Cardiac muscle cell (in vitro differentiated cells and primary cell): Measurements from ENCODE around the gene KICS2. TPM values are rescaled to one million over a fixed set of nuclear protein-coding genes. Genes with fewer than 3 reads are reported as not detected.

Source experiments
- DNase-seq, 2 donors: peaks; one replicate each; pipeline versions ENCODE4 v3.0.0 to v3.0.0-alpha.2; 2010 to 2017; ENCODE audit warnings: low read depth in 1 of 2, low spot score in 1 of 2
- H3K27ac ChIP-seq: fragments of 200-600 bp; sonication (generic); 2 replicates; pipeline ENCODE4 v1.5.1; 2016
- H3K27me3 ChIP-seq: fragments of 200-600 bp; sonication (generic); 2 replicates; pipeline ENCODE4 v1.6.0; 2016; ENCODE audit warnings: control low read depth
- H3K36me3 ChIP-seq: fragments of 200-600 bp; sonication (generic); 2 replicates; pipeline ENCODE4 v1.5.1; 2016; ENCODE audit warnings: control low read depth
- H3K4me1 ChIP-seq: fragments of 200-600 bp; sonication (generic); 2 replicates; pipeline ENCODE4 v1.8.1; 2017; ENCODE audit warnings: low read depth, mild to moderate bottlenecking, mixed run types
- H3K4me3 ChIP-seq: fragments of 200-600 bp; sonication (generic); 2 replicates; pipeline ENCODE4 v1.5.1; 2016; ENCODE audit warnings: mild to moderate bottlenecking
- H3K9me3 ChIP-seq: fragments of 200-600 bp; sonication (generic); 2 replicates; pipeline ENCODE4 v1.5.1; 2017; ENCODE audit warnings: low read depth, mild to moderate bottlenecking, control low read depth
- polyA plus RNA-seq: library from polyadenylated mRNA; unstranded; fragments of >200 nt; fragmentation: Nextera tagmentation; extraction: Ambion mirVana; gene quantifications from 2 replicates; pipeline ENCODE4 v1.2.1, GENCODE V29; 2016
- total RNA-seq: library from RNA; depleted of rRNA; stranded (reverse); fragments of >200 nt; gene quantifications from 2 replicates; pipeline ENCODE4 v1.2.3, GENCODE V29; 2016
- TF ChIP-seq, protein P1 (sequence below): IDR thresholded peaks from 2 replicates; pipeline ENCODE4 v1.5.1; 2012; ENCODE audit warnings: low read depth, mild to moderate bottlenecking, low read length

Gene KICS2
- total RNA-seq (3.7 and 7.2 TPM in 2 replicates), polyA plus RNA-seq (0.81 and 3.5 TPM in 2 replicates)

DNA sequence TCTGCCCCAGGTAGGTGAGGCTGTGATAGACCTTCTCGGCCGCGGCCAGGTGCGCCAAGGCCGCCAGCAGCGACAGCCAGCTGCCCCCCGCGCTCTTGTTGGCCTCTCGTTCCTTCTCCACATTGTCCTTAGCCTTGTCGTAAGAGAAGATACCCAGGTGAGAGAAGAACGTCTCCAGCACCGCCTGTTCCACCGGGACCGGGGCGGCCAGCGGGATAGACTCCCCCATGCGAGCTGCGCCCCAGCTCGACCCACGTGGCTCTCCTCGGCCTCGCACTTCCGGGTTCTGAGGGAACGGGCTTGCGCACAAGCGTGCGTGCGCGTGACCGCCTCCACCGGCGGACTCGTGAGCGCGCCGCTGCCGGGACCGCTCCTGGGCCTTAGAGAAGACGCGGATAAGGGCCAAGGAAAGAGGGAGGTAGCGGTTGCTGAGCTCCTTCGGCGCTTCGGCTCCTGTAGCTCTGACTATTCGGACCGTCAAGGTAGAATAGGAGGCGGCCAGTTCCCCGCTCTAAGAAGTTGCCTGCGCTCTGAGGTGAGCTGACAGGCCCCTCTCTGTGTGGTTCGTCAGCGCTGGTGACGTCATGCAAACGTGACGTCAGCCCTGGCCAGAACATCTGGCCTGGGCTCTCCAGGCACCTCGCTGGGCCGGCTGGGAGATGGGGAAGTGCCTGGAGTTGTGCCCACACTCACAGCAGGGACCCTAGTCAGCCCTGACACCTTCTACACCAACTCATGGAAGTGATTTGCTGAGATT is at the start of gene KICS2:
TSS of gene KICS2 (minus strand) at position 288 of the 757 bp plus-strand sequence. CDS start at position 229, 59 bp downstream.
- TF ChIP-seq, protein P1, sequence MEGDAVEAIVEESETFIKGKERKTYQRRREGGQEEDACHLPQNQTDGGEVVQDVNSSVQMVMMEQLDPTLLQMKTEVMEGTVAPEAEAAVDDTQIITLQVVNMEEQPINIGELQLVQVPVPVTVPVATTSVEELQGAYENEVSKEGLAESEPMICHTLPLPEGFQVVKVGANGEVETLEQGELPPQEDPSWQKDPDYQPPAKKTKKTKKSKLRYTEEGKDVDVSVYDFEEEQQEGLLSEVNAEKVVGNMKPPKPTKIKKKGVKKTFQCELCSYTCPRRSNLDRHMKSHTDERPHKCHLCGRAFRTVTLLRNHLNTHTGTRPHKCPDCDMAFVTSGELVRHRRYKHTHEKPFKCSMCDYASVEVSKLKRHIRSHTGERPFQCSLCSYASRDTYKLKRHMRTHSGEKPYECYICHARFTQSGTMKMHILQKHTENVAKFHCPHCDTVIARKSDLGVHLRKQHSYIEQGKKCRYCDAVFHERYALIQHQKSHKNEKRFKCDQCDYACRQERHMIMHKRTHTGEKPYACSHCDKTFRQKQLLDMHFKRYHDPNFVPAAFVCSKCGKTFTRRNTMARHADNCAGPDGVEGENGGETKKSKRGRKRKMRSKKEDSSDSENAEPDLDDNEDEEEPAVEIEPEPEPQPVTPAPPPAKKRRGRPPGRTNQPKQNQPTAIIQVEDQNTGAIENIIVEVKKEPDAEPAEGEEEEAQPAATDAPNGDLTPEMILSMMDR = no peak
- Histone ChIP-seq H3K4me3 (peak within 1 kb of the TSS; percentile 89), H3K36me3 (no peaks in the 10 kb centered on the region), H3K27ac (peak within 1 kb of the TSS; percentile 67), H3K9me3 (no peaks in the 10 kb centered on the region), H3K27me3 (no peaks in the 10 kb centered on the region), H3K4me1 (peaks cover 7% of the 10 kb centered on the region)
- peak; percentile 94 to 97 for DNase-seq

GRCh38 chr12:64270411-64270810 is 48.3 kb upstream of the KICS2 start:
- H3K4me3 ChIP-seq = no peak overlapping the region
- peaks cover 8% of the 10 kb centered on the region for H3K4me1 ChIP-seq
- DNase-seq = no peak
- no peaks in the 10 kb centered on the region for H3K36me3 ChIP-seq
- H3K9me3 ChIP-seq = no peaks in the 10 kb centered on the region
- no peaks in the 10 kb centered on the region for H3K27me3 ChIP-seq
- TF ChIP-seq, protein P1 = no peak
- no peak overlapping the region for H3K27ac ChIP-seq

DNA sequence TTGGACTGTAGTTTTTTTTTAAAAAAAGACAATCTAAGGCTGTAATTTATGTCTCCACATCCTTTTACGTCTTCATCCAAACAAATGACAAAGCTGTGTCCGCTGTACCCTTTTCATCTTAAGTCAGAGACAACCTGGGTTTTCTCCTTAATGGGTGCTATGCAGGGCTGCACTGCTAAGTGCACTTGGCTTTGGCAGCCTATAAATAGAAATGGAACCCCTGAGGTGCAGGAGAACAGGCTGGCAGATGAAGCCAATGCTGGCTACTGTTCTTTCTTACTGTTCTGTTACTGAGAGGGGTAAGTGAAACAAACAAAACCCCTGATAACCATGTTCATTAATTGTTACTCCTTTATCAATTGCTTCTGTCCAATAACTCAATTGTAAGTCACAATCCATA is 47.1 kb upstream of the KICS2 start:
- no peaks in the 10 kb centered on the region for H3K27me3 ChIP-seq
- H3K4me1 ChIP-seq = peaks cover 8% of the 10 kb centered on the region
- H3K9me3 ChIP-seq = no peaks in the 10 kb centered on the region
- TF ChIP-seq, protein P1 = no peak
- DNase-seq = peak in 1 of 2 donors; percentile 40
- no peak overlapping the region for H3K4me3 ChIP-seq
- no peaks in the 10 kb centered on the region for H3K36me3 ChIP-seq
- no peak overlapping the region for H3K27ac ChIP-seq

- H3K27ac ChIP-seq = no peak overlapping the region
- peaks cover 8% of the 10 kb centered on the region for H3K4me1 ChIP-seq
- H3K4me3 ChIP-seq = no peak overlapping the region
These were observed 46.3 kb upstream of the KICS2 start for GRCh38 chr12:64268409-64268808.

GRCh38 chr12:64265839-64266238 is 43.7 kb upstream of the KICS2 start:
- no peaks in the 10 kb centered on the region for H3K27me3 ChIP-seq
- no peak overlapping the region for H3K27ac ChIP-seq
- peaks cover 8% of the 10 kb centered on the region for H3K4me1 ChIP-seq
- H3K9me3 ChIP-seq = no peaks in the 10 kb centered on the region
- no peaks in the 10 kb centered on the region for H3K36me3 ChIP-seq
- no peak for DNase-seq
- TF ChIP-seq, protein P1 = no peak
- H3K4me3 ChIP-seq = no peak overlapping the region

More at GRCh38 chr12:64268409-64268808, 46.3 kb upstream of the KICS2 start:
- H3K9me3 ChIP-seq = no peaks in the 10 kb centered on the region
- no peaks in the 10 kb centered on the region for H3K27me3 ChIP-seq
- no peaks in the 10 kb centered on the region for H3K36me3 ChIP-seq
- TF ChIP-seq, protein P1 = no peak
- DNase-seq = no peak
